ENCODE data around the gene CITED2.
A peak's percentile ranks its signal among the peaks of the same experiment; 100 is the strongest.

Gene CITED2

DNA sequence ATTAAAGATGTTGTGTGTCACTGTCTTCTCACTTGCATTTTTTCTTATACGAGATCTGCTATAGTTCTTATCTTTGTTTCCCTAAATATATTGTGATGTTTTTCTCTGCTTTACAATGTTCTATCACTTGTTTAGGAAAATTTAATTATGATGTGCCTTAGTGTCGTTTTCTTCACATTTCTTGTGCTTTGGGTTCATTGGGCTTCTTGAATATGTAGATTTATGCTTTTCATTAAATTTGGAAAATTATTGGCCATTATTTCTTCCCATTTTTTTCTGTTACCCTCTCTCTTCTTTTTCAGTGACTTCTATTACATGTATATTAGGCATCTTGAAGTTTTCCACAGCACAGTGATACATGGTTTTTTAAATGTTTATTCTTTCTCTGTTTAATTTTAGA is 33.4 kb downstream of the CITED2 start:
- CTCF ChIA-PET, result no interaction called here
- H3K36me3 Mint-ChIP-seq, result no peaks in the 10 kb centered on the region
- no peak overlapping the region for H3K4me3 Mint-ChIP-seq
- H3K27me3 Mint-ChIP-seq, result no peaks in the 10 kb centered on the region
- H3K27ac Mint-ChIP-seq, result no peak overlapping the region
- DNase-seq, result no peak
- H3K4me1 Mint-ChIP-seq, result peaks cover 14% of the 10 kb centered on the region
- H3K9me3 Mint-ChIP-seq, result no peaks in the 10 kb centered on the region

GRCh38 chr6:139338795-139339194 is 35.7 kb downstream of the CITED2 start:
- H3K4me3 Mint-ChIP-seq, result no peak overlapping the region
- no peak for DNase-seq
- no peak overlapping the region for H3K27ac Mint-ChIP-seq
- H3K27me3 Mint-ChIP-seq, result peaks cover 6% of the 10 kb centered on the region
- H3K9me3 Mint-ChIP-seq, result no peaks in the 10 kb centered on the region
- peaks cover 12% of the 10 kb centered on the region for H3K4me1 Mint-ChIP-seq
- H3K36me3 Mint-ChIP-seq, result no peaks in the 10 kb centered on the region
- CTCF ChIA-PET, result no interaction called here

GRCh38 chr6:139337830-139338229 is 36.6 kb downstream of the CITED2 start:
- no peak for DNase-seq
- CTCF ChIA-PET, result interaction anchor here (1.3 kb wide), 1 partner anchor 118 kb away, joined by 3 read pairs; no protein-coding TSS in a partner anchor
- Mint-ChIP-seq H3K4me3 (no peak overlapping the region), H3K9me3 (no peaks in the 10 kb centered on the region), H3K4me1 (peaks cover 4% of the 10 kb centered on the region), H3K27me3 (peaks cover 6% of the 10 kb centered on the region), H3K36me3 (no peaks in the 10 kb centered on the region), H3K27ac (no peak overlapping the region)

GRCh38 chr6:139337001-139337400 is 37.4 kb downstream of the CITED2 start:
- Mint-ChIP-seq H3K27ac (no peak overlapping the region), H3K4me3 (no peak overlapping the region), H3K27me3 (peaks cover 6% of the 10 kb centered on the region), H3K36me3 (no peaks in the 10 kb centered on the region), H3K4me1 (no peaks in the 10 kb centered on the region), H3K9me3 (no peaks in the 10 kb centered on the region)
- DNase-seq, result no peak
- CTCF ChIA-PET, result interaction anchor here (0.7 to 1.3 kb wide), 2 partner anchors 49 to 118 kb away, joined by 3 read pairs; no protein-coding TSS in a partner anchor

GRCh38 chr6:139336488-139336887 is 38.0 kb downstream of the CITED2 start:
- H3K4me1 Mint-ChIP-seq, result no peaks in the 10 kb centered on the region
- CTCF ChIA-PET, result interaction anchor here (0.6 to 1.3 kb wide), 4 partner anchors 16 to 361 kb away, joined by 3 read pairs; no protein-coding TSS in a partner anchor
- no peak overlapping the region for H3K4me3 Mint-ChIP-seq
- no peaks in the 10 kb centered on the region for H3K36me3 Mint-ChIP-seq
- H3K27ac Mint-ChIP-seq, result no peak overlapping the region
- DNase-seq, result no peak
- H3K9me3 Mint-ChIP-seq, result no peaks in the 10 kb centered on the region
- peaks cover 6% of the 10 kb centered on the region for H3K27me3 Mint-ChIP-seq

DNA sequence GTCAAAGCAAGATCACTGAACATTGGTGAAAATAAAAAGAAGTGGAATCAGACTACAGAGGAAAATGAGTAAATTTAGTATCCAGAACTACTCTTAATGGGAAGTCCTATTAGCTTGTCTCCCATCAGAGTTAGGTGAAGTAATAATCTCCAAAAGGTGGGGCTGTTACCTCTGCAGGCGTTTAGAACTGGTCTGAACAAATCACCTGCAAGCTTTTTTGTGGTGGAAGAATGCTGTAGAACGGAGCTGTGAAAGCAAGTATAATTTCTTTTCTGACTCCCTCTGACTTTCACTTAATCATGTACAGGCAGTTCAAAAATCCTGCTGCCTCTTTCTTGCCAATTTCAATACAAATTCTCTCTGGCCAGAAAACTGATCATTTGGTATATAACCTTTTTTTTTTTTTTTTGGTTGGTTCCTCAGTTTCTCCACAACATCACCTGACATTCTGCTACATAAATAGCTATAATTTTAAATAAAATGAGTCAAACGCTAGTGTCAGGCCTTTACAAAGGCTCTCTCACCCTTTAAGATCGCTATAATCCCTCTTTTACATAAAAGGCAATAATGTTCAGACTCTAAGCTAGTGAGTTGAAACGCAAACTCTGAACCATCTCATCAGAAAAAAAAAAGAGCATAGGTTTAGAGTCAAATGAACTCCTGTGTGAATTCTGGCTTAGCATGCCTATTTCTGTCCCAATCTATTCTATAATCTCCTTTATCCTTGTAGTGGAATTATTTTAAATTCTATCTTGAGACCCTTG is 38.8 kb downstream of the CITED2 start:
- Mint-ChIP-seq H3K27ac (no peak overlapping the region), H3K4me1 (no peaks in the 10 kb centered on the region), H3K4me3 (no peak overlapping the region), H3K9me3 (no peaks in the 10 kb centered on the region), H3K36me3 (no peaks in the 10 kb centered on the region), H3K27me3 (peaks cover 6% of the 10 kb centered on the region)
- CTCF ChIA-PET, result interaction anchor here (0.6 to 0.7 kb wide), 2 partner anchors 15 to 360 kb away, joined by 3 read pairs; no protein-coding TSS in a partner anchor
- no peak for DNase-seq

DNA sequence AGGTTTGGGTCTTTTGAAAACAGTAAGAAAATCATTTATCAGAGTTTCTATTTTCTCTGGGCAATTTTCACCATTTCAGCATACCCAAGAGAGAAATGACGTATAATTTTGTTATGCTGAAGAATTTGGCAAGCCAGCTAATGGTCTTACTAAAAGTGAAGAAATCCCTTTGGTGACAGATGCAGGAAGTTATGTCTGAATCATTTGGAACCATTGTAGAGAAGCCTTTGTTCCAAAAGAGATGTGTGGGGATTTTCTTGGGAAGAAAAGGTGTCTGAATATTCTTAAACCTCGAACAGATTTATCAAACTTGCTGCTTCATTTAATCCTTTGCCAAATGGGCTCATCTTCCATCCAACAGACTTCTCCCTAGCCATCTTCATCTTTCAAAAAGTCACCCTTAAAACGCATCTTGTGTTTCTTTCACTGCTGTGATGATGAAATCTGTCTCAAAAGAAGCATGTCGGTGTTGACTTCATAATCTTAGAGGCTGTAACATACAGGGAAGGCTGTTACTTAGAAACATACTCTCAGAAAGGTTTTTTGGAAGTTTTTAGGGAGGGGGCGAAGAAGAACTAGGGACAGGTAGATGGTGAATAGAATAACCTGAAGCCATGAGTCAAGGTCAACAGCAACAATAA is 39.5 kb downstream of the CITED2 start:
- Mint-ChIP-seq H3K4me1 (no peaks in the 10 kb centered on the region), H3K27ac (no peak overlapping the region), H3K9me3 (no peaks in the 10 kb centered on the region), H3K36me3 (no peaks in the 10 kb centered on the region), H3K27me3 (peaks cover 6% of the 10 kb centered on the region), H3K4me3 (no peak overlapping the region)
- CTCF ChIA-PET, result interaction anchor here (1.1 kb wide), 1 partner anchor 43 kb away, joined by 4 read pairs; the partner anchor contains the start of gene TXLNB
- no peak for DNase-seq

- no peak overlapping the region for H3K4me3 Mint-ChIP-seq
- no peak overlapping the region for H3K27ac Mint-ChIP-seq
- peaks cover 4% of the 10 kb centered on the region for H3K4me1 Mint-ChIP-seq
- H3K36me3 Mint-ChIP-seq, result peaks cover 3% of the 10 kb centered on the region
- H3K9me3 Mint-ChIP-seq, result peaks cover 6% of the 10 kb centered on the region
- peaks cover 6% of the 10 kb centered on the region for H3K27me3 Mint-ChIP-seq
- CTCF ChIA-PET, result interaction anchor here (1.1 kb wide), 1 partner anchor 74 kb away, joined by 4 read pairs; no protein-coding TSS in a partner anchor
- DNase-seq, result no peak
Measured at GRCh38 chr6:139330826-139331500, 43.5 kb downstream of the CITED2 start.

DNA sequence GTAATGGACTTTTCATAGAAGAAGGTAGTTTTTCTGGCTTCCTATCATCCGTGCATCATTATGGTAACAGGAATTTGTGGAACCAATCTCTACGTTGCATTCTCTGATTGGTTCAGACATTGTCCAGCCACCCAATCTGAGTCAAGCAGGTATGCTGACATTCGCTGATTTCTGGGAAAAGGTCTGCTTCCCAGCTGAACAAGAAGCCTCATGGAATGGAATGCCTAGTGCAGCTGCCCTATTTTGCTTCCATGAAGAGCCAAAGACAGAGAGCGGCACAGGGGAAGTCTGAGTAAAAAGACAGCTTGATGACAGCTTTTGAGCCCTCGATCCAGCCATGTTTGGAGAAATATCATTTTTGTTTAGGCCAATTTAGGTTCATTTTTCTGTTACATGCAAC is 44.1 kb downstream of the CITED2 start:
- DNase-seq, result no peak
- Mint-ChIP-seq H3K4me1 (peaks cover 8% of the 10 kb centered on the region), H3K27ac (no peak overlapping the region)

DNA sequence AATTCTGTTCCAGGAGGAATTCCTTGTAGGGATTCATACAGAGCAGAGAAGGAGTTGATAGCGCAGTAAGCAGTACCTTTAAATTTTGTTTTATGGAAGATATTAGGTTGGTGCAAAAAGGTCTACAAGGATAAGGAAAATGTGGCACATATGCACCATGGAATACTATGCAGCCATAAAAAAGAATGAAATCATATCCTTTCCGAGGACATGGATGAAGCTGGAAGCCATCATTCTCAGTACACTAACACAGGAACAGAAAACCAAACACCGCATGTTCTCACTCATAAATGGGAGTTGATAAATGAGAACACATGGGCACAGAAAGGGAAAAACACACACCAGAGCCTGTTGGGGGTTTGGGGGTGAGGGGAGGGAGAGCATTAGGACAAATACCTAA is 45.2 kb downstream of the CITED2 start:
- H3K27me3 Mint-ChIP-seq, result no peaks in the 10 kb centered on the region
- H3K4me1 Mint-ChIP-seq, result peaks cover 10% of the 10 kb centered on the region
- no peak for DNase-seq
- H3K36me3 Mint-ChIP-seq, result peaks cover 3% of the 10 kb centered on the region
- no peak overlapping the region for H3K27ac Mint-ChIP-seq
- H3K9me3 Mint-ChIP-seq, result peaks cover 6% of the 10 kb centered on the region
- H3K4me3 Mint-ChIP-seq, result no peak overlapping the region
- CTCF ChIA-PET, result interaction anchor here (0.9 kb wide), 1 partner anchor 110 kb away, joined by 4 read pairs; no protein-coding TSS in a partner anchor

More for the DNA sequence above, 44.1 kb downstream of the CITED2 start:
- Mint-ChIP-seq H3K9me3 (peaks cover 6% of the 10 kb centered on the region), H3K4me3 (no peak overlapping the region), H3K36me3 (peaks cover 3% of the 10 kb centered on the region), H3K27me3 (peaks cover 6% of the 10 kb centered on the region)
- CTCF ChIA-PET, result no interaction called here

- DNase-seq, result no peak
- Mint-ChIP-seq H3K27me3 (no peaks in the 10 kb centered on the region), H3K9me3 (peaks cover 16% of the 10 kb centered on the region), H3K27ac (no peak overlapping the region), H3K4me3 (no peak overlapping the region), H3K4me1 (peaks cover 27% of the 10 kb centered on the region), H3K36me3 (peaks cover 17% of the 10 kb centered on the region)
- CTCF ChIA-PET, result no interaction called here
Measured at GRCh38 chr6:139327038-139327437, 47.4 kb downstream of the CITED2 start.

GRCh38 chr6:139325686-139326085 is 48.8 kb downstream of the CITED2 start:
- no peak overlapping the region for H3K27ac Mint-ChIP-seq
- CTCF ChIA-PET, result interaction anchor here (1.1 to 1.2 kb wide), 2 partner anchors 34 to 106 kb away, joined by 3 read pairs; partner anchors contain the start of gene TXLNB
- H3K27me3 Mint-ChIP-seq, result no peaks in the 10 kb centered on the region
- H3K9me3 Mint-ChIP-seq, result peaks cover 16% of the 10 kb centered on the region
- no peak for DNase-seq
- H3K36me3 Mint-ChIP-seq, result peaks cover 17% of the 10 kb centered on the region
- H3K4me1 Mint-ChIP-seq, result peaks cover 28% of the 10 kb centered on the region
- no peak overlapping the region for H3K4me3 Mint-ChIP-seq

DNA sequence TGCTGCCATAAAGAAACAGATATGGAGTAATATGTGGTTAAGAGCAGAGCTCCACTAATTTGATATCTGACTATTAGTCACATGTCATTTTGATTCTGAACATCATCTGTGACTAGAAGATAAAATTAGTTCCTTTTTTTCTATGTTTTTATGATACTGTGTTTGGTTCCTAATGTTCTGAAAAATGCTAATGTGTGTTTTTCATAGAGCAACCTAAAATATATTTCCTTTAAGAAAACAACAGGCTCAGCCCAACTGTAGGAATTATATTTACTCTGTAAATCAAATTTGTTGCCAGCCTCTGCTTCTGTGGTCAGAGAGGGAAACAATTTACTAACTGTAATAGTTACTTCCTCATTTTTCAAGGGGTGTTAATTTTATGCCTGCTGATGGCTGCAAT is 49.3 kb downstream of the CITED2 start:
- peaks cover 16% of the 10 kb centered on the region for H3K9me3 Mint-ChIP-seq
- H3K27ac Mint-ChIP-seq, result no peak overlapping the region
- peaks cover 29% of the 10 kb centered on the region for H3K4me1 Mint-ChIP-seq
- H3K27me3 Mint-ChIP-seq, result no peaks in the 10 kb centered on the region
- H3K36me3 Mint-ChIP-seq, result peaks cover 17% of the 10 kb centered on the region
- no peak for DNase-seq
- CTCF ChIA-PET, result interaction anchor here (1.1 to 1.2 kb wide), 2 partner anchors 33 to 106 kb away, joined by 3 read pairs; partner anchors contain the start of gene TXLNB
- H3K4me3 Mint-ChIP-seq, result no peak overlapping the region

- Mint-ChIP-seq H3K27ac (peak overlapping the region; percentile 98), H3K36me3 (peaks cover 17% of the 10 kb centered on the region), H3K27me3 (no peaks in the 10 kb centered on the region), H3K4me1 (peaks cover 29% of the 10 kb centered on the region), H3K4me3 (no peak overlapping the region), H3K9me3 (peaks cover 16% of the 10 kb centered on the region)
- CTCF ChIA-PET, result interaction anchor here (1.0 to 2.4 kb wide), 6 partner anchors 32 to 105 kb away, joined by 3 to 8 read pairs (median 4); partner anchors contain the start of gene TXLNB
- no peak for DNase-seq
Measured at GRCh38 chr6:139324301-139324555, 50.2 kb downstream of the CITED2 start.
